GM21526 (cell line): ENCODE results near the gene TIMM44.

Experiments
- ATAC-seq: cut with Tn5 transposase; IDR thresholded peaks from one replicate; pipeline ENCODE4 v1.9.1; 2021; ENCODE audit warnings: moderate library complexity; ENCODE audit not compliant: unreplicated experiment, low FRiP score

The TIMM44 gene, protein sequence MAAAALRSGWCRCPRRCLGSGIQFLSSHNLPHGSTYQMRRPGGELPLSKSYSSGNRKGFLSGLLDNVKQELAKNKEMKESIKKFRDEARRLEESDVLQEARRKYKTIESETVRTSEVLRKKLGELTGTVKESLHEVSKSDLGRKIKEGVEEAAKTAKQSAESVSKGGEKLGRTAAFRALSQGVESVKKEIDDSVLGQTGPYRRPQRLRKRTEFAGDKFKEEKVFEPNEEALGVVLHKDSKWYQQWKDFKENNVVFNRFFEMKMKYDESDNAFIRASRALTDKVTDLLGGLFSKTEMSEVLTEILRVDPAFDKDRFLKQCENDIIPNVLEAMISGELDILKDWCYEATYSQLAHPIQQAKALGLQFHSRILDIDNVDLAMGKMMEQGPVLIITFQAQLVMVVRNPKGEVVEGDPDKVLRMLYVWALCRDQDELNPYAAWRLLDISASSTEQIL

DNA sequence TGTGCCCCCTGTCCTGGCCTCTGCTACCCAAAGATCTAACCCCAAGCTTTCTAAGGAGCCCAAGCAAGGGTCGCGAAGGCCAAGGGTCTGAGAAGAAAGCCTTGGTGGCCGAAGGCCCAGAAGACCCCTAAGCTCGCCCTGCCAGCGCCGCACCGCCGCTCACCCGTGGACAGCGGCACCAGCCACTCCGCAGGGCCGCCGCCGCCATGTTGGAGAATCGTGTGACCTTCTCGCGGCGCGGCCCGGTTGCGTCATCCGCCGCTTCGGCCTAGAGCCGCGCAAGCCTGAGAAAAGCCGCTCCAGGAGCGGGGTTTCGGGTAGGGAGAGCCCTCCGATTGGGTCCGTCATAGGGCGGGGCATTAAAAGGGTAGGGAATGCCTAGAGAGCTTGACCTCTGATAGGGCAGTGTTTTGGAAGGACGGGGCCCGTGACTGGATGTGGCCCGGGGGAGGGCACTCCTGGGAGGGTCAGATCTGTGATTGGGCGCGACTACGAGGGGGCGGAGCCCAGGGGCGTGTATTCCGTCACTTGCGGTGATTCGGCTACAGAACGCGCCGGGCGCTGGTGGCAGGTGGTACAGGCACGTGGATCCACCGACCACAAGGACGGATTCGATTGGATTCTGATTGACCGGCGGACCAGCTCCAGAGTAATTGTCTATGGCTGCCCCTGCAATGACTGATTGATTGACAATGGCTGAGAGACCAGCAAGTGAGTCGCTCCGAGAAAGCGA, at the start of gene TIMM44:
Gene TIMM44, minus strand, starts transcription at position 223 of the 733 bp plus-strand sequence. Its CDS starts 15 bp downstream, at position 208.
- peak; percentile 83 for ATAC-seq

DNA sequence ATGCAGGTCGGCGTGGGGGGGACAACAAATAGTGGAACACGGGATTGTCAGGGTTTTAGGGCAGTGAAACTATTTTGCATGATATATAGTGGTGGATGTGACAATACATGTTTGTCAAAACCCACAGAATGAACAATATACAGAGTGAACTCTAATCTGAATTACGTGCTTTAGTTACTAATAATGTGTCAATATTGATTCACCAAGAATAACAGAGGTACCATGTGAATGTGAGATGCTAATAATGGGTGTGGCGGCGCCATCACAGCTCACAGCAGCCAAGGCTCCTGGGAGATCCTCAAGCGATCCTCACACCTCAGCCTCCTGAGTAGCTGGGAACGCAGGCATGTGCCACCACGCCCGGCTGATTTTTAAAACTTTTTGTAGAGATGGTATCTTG, 49.1 kb upstream of the TIMM44 start:
- no peak for ATAC-seq

DNA sequence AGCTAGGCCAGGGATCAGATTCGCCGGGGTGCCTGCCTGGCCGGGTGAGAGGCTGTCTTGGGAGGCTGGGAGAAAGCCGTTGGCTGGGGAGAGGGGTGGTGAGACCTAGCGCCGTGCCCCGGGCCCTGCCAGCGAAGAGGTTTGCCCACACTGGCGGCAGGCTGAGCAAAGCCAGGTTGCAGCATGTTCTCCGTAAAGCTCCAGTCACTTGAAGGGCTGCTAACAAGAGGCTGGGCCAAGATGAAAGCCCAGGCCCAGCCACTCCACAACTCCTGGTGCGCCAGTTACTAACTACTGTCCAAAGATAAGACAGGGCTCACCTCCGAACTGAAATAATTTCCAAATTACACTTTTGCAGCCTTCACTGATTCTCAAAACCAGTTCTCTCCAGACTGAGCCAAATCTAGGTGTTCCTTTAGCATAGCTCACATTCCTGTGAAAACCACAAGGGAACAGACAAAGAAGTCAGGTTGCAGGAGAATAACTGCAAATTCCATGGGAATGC, 45.7 kb upstream of the TIMM44 start:
- ATAC-seq = no peak

DNA sequence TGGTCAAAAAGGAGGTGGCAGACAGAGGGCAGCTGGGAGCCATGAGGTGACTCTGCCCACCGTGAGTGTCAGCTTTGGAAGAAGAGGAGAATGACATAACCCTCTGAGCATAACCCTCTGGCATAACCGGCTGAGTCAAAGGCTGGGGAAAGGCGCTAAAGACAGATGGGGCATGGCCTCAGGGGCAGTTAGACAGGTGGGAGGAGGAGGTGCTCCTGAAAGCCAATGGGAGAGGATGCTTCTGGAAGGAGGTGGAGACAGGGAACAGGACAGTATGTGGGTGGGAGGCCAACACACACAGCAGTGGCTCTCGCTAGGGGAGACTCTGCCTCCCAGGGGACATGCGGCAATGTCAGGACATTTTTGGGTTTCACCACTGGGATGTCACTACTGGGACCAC, 44.8 kb upstream of the TIMM44 start:
- no peak for ATAC-seq

DNA sequence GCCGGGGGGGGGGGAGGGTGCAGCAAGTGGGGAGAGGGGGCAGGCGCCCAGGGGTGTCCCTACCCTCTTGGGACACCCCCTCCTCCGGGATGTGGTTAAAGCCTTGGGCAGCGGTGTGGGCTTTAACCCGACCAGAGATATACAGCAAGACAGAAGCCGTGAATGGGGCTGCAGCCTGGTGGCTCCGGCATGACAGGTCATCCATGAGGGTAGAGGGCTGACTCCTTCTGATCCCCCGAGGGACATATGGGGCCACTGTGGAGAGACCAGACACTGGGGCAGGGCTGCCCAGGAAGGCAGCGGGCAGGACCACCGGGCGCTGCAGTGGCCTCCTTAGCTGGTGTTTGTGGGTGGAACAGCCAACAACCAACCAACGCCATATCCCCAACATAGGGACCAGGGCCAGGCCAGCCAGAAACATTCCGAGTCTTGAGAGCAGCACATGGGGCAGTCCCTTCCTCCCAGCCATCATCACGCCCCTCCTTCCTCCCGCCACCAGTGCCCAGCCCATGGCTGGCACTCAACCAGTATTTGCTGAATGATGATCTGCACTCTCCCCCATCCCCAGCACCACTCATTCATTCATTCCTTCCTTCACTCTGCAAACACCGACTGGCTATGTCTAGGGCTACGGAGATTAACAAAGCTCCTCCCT, 43.8 kb upstream of the TIMM44 start:
- no peak for ATAC-seq

DNA sequence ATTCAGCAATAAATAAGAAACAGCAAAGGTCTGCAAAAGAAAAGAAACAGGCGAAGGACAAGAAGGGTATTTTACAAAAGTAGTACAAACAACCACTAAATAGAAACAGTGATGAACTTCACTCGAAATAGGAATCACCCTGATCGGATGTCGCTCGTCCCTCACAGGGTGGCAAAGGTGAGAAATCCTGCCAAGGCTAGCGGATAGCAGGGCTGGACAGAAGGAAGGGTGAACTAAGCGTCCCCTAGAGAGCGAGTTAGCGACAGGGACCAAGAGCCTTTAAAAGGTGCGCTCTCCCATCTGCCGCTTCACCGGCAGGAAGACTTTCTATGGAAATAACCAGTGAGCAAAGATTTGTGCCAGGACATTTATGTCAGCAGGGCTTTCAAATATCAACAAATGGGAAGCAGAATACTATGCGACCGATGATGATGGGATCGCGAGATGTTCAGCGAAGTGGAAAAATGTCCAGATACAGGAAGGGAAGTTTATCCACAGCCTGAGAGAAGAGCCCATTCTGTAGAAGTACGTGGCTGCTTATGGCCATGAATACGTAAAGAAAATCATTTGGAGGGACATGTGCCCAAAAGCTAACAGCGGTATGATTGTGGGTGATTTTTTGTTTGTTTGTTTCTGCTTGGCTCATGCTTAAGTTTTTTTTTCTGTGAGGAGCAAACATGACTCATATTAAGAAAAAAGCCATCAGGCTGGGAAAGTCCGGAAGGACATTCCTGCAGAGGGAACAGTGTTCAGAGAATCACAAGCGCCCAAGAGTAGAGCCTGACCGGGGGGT, 43.1 kb upstream of the TIMM44 start:
- no peak for ATAC-seq

DNA sequence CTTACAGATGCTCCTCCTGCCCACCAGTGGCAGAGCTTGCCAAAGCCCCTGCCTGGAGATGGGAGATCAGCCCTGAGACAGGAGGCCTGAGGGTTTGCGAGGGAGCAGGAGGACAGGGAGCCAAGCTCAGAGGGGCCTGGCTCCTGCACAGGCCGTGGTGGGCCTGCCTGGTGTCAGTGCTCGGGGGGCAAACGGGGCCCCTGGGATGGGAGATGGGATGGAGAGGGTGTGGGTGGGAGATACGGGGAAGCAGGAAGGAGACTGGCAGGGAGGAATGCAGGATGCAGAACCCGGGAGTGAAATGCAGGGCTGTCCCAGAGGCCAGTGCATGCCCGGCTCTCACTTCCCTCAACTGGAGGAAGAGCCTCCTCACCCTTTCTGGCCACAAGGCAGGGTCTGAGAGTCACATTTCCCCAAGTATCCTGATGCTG, 42.0 kb upstream of the TIMM44 start:
- no peak for ATAC-seq

DNA sequence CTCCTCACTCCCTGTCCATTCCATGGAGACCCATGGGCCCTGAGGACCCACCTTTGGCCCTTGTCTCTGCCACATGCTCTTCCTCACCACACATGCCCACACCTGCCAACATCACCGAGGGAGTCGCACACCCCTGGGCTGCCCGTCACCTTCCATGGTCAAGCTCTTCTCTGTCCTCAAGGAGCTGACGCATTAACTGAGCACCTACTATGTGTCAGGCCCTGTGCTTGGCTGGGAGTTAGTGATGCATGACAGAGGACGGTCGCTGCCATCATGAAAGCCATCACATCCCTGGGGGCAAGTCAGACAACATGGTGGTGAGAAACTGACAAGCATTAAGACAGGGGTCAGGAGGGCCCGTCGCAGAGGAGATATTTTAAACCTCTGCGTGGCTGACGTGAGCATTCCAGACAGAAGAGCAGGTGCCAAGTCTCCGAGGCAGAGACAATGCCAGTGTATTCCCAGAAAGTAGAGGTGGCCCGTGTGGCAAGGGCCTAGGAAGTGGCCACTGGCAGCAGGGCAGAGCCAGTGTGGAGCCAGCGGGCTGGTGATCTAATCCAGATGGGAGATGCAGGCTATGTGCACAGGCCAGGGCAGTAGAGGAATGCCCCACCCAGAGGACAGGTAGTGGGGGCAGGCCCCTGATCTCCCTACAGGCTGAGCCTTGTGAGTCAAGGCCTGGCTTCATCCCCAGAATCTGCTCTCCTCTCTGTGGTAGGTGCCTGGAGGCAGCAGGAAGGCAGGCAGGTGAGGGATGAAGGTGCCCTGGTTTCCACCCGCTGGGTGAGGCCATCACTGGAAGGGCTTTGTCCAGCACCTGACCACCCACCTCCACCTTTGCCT, 40.8 kb upstream of the TIMM44 start:
- no peak for ATAC-seq

DNA sequence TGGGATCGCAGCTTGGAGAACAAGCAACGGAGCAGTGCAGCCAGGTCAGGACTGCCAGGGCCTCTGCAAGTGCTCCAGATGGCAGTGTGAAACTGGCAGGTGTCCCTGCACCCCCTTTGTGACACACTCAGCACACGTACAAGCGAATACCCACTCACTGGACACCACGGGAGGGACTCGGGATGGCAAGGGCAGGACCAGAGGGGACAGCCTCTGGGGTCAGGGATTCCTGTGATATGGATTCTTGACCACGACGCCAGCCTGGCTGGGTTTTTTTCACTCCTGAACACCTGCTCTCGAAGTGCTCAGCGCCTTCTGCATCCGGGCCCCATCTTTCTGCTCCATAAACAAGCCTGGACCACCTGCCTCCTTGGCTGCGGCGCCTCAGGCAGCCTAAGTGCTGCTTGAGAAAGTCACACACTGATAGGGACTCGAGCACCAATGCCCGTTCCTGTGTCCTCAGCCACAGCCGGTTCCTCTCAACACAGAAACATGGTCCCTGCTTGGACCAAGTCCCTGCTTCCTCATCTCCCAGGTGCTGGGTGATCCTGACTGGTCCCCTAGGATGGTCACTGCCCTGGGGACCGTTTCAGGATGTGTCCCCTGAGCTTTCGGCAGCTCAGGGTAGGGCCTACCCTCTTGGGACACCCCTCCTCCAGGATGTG, 40.0 kb upstream of the TIMM44 start:
- no peak for ATAC-seq

DNA sequence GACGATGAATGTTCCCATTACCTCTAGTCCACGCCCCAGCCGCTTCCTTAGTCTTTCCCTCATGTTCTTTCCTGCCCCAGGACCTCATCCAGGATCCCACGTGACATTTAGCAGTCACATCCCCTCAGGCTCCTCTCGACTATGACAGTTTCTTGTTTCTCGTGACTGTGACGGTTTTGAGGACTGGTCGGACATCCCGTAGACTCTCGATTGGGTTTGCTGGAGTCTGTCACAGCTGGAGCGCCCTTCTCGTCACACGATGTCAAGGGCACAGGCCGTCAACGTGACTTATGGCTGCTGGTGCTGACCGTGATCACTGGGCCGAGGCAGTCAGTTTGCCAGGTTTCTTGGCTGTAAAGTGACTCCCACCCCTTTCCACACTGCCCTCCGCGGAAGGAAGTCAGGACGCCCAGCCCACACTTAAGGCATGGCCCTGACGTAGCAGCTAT, 39.2 kb upstream of the TIMM44 start:
- ATAC-seq = no peak

DNA sequence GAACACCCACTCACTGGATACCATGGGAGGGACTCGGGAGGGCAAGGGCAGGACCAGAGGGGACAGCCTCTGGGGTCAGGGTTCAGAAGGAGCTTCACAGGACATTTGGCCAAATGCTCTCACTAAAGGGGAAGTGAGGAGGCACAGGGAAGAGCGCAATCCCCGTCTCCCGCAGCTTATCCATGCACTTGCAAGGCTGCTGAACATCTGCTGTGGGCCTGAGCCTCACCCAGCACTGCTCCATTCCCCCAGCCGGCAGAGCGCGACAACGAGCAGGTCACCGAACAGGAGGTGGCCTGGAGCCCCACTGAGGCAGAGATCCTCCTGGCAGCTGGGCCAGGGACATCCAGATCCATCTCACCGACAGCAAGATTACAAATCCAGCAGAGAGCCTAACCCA, 38.6 kb upstream of the TIMM44 start:
- ATAC-seq = no peak

DNA sequence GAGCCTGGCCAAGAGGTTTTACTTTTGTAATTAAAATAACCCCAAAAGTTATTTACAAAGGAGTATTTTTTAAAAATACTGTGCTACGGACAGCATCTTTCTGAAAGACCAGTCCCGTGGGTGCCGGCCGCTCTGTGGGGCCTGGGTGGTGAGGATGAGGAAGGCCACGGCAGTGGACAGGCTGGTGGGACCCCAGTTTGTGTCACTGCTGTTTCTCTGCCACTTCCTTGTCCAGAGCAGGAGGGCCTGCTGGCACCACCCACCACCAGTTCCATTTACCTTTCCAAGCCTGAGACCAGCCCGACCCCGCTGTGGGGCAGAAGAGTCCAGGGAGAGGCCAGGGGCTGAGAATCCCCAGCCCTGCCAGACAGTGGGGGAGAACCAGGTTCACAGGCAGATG, 38.2 kb upstream of the TIMM44 start:
- ATAC-seq = no peak

DNA sequence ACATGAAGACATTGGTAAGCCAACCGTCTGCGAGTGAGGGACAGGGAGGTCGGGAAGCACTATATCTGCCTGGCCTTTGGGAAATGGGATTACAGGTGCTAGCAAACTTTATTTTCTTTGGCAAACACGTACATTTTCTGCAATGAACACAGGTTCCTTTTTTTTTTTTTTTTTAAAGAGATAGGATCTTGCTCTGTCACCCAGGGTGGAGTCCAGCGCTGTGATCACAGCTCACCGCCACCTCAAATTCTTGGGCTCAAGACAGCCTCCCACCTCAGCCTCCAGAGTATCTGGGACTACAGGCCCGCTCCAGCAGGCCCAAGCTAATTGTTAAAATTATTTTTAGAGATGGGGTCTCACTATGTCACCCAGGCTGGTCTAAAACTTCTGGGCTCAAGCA, 37.7 kb upstream of the TIMM44 start:
- no peak for ATAC-seq

DNA sequence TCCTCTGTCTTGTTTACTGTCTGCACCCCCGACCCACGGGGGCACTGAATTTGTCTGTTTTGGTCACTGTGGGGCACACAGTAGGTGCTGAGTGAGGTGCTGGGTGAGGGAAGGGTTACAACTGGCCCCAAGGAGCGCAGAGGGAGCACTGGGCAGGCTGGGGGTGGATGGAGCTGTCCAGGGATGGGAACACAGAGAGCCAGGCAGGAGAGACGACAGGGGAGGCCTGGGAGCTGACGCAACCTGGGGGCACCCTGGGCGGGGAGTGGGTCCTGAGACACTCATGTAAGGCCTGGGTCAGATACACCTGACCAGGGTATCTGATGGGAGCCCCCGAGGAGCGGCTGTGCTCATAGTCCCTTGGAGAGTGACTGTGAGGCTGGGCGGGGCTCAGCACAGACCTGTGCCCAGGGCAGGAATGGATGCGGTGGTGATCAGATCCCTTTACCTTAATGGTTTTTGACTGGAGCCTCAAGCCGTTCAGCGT, 37.2 kb upstream of the TIMM44 start:
- no peak for ATAC-seq

DNA sequence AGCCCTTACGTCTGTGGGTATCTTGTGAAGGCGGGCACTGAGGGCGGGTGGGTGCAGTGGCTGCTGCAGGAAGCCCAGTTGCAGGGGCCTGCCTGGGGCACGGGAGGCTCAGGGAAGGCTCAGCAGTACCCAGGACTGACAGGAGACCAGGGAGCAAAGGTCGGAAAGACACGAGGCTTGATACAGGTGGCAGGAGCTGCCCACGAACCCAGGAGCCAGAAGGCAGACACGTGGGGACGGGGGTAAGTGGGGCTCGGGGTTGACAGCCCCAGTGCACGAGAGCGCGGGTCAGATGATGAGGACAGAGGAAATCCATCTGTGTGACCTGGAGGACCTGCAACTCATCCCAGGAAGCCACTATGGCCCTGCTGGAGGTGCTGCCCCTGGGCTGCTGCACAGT, 36.7 kb upstream of the TIMM44 start:
- ATAC-seq = no peak

DNA sequence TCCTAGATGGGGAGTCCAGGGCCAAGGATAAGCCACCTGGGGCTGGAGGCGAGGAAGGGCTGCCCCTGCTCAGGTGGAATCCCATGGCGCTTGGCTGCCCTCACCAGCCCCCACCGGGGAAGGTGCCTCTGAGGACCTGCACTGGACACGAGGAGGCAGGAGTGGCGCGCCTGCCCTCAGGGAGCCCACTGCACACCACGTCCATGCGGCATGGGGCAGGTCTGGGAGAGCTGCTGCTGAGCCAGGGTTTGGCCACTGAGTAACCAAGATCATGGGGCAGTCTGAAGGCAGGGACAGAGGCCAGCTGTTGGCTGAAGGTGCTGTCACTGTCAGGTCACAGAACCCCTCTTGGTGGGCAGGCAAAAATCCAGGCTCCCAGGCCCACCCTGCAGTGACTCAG, 36.1 kb upstream of the TIMM44 start:
- ATAC-seq = no peak

DNA sequence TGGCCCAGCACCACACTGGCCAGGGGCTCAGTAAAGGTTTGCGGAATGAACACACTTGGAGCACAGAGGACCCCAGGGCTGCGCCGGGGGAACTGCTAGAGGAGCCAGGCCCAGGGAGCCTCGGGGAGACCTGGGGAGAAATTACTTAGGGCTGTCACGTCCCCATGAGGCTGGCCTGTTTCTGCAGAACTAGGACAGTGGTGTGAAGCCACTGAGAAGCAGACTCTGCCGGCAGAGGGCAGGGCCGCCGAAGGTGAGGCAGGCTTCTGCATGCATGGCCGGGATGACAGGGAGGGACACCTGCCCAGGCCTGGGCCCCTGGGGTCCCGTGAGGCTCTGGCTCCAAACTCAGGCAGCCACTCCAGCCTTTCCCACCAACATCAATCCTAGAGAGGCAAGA, 35.5 kb upstream of the TIMM44 start:
- ATAC-seq = no peak

DNA sequence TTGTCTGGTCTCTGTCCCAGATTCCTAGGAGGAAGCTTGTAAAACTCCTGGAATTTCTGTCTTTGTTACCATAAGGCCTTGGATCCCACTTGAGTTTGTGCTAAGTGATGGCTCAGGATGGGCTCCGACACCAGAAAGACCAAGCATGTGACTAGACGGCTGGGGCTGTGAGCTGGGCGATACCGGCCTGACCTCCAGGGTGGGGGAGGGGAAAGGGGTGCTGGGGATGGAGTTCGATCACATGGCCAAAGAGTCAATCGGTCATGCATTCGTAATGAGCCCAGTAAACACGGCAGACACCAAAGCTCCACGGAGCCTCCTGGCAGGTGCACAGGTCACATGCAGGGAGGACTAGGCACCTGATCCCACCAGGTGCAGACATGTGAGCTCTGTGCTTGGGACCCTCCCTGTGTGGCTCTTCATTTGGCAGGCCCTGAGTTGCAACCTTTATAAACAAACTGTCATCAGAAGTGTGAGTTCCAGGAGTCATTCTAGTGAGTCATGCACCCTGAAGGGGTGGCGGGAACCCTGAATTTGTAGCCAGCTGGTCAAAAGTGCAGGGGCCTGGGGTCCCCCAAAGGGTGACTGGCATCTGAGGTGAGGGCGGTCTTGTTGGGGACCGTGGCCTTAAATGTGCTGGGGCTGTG, 34.8 kb upstream of the TIMM44 start:
- no peak for ATAC-seq
